Thyroid gland (tissue), 4 donors: ENCODE measurements around the gene ST3GAL3.

Experiments used
- POLR2A ChIP-seq, 2 donors: fragments of 450-650 bp; IDR thresholded peaks; one replicate each; pipeline ENCODE4 v1.6.1; 2017; ENCODE audit warnings: antibody characterized with exemption in 2 of 2, mild to moderate bottlenecking in 2 of 2, moderate library complexity in 1 of 2
- TF ChIP-seq, protein P1 (sequence below), 6 experiments: fragments of 200-600 bp in 3 of 6; fragments of 450-650 bp in 3 of 6; sonication (generic) in 3 of 6; IDR thresholded peaks; one replicate each; pipeline ENCODE4 v1.5.1; 2016 to 2019; ENCODE audit warnings: antibody characterized with exemption in 6 of 6, mild to moderate bottlenecking in 2 of 6, inconsistent platforms in 1 of 6, moderate library complexity in 1 of 6

DNA sequence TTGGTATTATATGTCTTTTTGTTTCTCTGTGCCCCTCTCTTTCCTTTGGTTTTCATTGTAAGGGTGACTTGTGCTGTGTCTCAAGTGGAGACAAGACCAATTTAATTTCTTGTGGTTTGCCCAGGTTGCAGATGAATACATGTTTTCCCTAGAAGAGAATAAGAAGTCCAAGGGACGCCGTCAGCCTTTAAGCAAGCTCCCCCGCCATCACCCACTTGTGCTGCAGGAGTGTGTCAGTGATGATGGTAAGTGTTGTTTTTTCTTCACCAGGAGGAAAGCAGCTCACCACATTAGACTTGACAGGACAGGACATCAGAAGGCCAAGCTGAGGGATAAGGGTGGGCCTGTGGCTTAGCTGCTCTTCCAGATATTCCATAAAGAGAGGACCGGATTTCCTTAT is 23.8 kb upstream of the ST3GAL3 start:
- TF ChIP-seq POLR2A (IDR thresholded peaks at IDR 0.05) = no peak
- TF ChIP-seq, protein P1, sequence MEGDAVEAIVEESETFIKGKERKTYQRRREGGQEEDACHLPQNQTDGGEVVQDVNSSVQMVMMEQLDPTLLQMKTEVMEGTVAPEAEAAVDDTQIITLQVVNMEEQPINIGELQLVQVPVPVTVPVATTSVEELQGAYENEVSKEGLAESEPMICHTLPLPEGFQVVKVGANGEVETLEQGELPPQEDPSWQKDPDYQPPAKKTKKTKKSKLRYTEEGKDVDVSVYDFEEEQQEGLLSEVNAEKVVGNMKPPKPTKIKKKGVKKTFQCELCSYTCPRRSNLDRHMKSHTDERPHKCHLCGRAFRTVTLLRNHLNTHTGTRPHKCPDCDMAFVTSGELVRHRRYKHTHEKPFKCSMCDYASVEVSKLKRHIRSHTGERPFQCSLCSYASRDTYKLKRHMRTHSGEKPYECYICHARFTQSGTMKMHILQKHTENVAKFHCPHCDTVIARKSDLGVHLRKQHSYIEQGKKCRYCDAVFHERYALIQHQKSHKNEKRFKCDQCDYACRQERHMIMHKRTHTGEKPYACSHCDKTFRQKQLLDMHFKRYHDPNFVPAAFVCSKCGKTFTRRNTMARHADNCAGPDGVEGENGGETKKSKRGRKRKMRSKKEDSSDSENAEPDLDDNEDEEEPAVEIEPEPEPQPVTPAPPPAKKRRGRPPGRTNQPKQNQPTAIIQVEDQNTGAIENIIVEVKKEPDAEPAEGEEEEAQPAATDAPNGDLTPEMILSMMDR (IDR thresholded peaks at IDR 0.05) = no peak
